ENCODE measurements around the gene PCDH15.

DNA sequence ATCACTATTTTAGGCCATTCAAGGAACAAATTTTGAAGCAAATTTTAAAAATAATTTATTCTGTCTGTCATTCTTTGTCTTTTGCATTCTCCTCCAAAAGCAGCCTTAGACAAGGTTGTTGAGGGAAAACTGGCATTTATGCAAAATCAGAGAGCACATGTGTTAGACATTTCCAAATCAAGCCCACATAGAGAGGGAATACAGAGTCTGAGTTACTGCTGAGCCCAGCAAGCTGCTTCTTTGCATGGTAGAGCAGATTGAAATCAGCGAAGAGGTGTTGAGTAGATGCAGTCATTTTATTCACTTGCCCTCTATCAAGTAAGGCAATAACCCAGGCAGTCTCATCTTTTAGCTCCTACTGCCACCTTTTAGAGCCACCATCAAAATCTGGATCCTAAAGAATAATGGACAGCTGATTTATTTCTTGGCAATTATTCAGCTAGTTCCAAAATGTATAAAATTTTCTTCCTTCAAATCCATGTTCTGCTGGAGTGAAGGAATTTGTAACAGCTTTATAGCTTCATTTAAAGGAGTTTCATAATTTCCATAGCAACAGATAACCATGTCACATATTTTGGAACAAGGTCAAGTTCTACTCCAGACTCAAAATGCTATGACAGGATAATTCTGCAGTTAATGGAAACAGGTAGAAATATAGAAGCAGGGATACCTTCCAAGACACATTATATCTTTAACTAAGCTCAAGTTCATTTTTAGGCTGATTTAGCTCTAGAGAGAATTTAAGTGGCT lies 7.3 kb upstream of the PCDH15 start:
- no peak for TF ChIP-seq EZH2 (IDR thresholded peaks at IDR 0.05; ENCODE audit: insufficient read depth, poor library complexity, severe bottlenecking)
- no peak for TF ChIP-seq EZH2phosphoT487 (IDR thresholded peaks at IDR 0.05; ENCODE audit: insufficient read depth, low read depth)
